ENCODE measurements around the gene ANKRD17. TPM values are rescaled to one million over a fixed set of nuclear protein-coding genes. Genes with fewer than 3 reads are reported as not detected.

Gene ANKRD17
- total and polyA plus RNA-seq, 9 of the 15 experiments (the other 6 are each of a cell fraction or from before 2014, with no cell fraction given) = 25.5 to 86.9 (median 52.2) TPM

GRCh38 chr4:73070074-73070390 lies 188.6 kb downstream of the ANKRD17 start (continued):
- no peak for TF ChIP-seq ATF2 (CRISPR knock-in tag; IDR thresholded peaks at IDR 0.05)
- TF ChIP-seq ZNF12 (CRISPR knock-in tag; IDR thresholded peaks at IDR 0.05) = no peak
- TF ChIP-seq HMG20A (CRISPR knock-in tag; conservative IDR thresholded peaks at IDR 0.05) = no peak
- TF ChIP-seq ELK1 (CRISPR knock-in tag; IDR thresholded peaks at IDR 0.05) = no peak
- TF ChIP-seq DPF2 (IDR thresholded peaks at IDR 0.05) = no peak
- TF ChIP-seq CREB3L1 (IDR thresholded peaks at IDR 0.05; ENCODE audit: borderline replicate concordance, low read depth) = peak; percentile 79; the same call in 1 of the 2 replicates
- TF ChIP-seq THRB (CRISPR knock-in tag; conservative IDR thresholded peaks at IDR 0.05) = no peak
- TF ChIP-seq PPARD (CRISPR knock-in tag; IDR thresholded peaks at IDR 0.05) = no peak
- TF ChIP-seq ZNF263 (CRISPR knock-in tag; IDR thresholded peaks at IDR 0.05; ENCODE audit: borderline replicate concordance) = no peak
- TF ChIP-seq MIER1 (IDR thresholded peaks at IDR 0.05; ENCODE audit: low read depth) = no peak
- TF ChIP-seq GMEB1 (CRISPR knock-in tag; IDR thresholded peaks at IDR 0.05) = no peak
- TF ChIP-seq ZKSCAN3 (CRISPR knock-in tag; IDR thresholded peaks at IDR 0.05) = no peak
- no peak for TF ChIP-seq ETV5 (CRISPR knock-in tag; IDR thresholded peaks at IDR 0.05; ENCODE audit: low read depth)
- TF ChIP-seq ZNF174 (CRISPR knock-in tag; IDR thresholded peaks at IDR 0.05) = no peak
- TF ChIP-seq NCOA4 (IDR thresholded peaks at IDR 0.05; ENCODE audit: partially characterized antibody) = no peak
- no peak for TF ChIP-seq ZNF668 (CRISPR knock-in tag; IDR thresholded peaks at IDR 0.05)
- no peak for TF ChIP-seq COPS2 (conservative IDR thresholded peaks at IDR 0.05)
- no peak for TF ChIP-seq HNRNPUL1 (IDR thresholded peaks at IDR 0.05; ENCODE audit: low read length)
- no peak for TF ChIP-seq HMG20B (CRISPR knock-in tag; IDR thresholded peaks at IDR 0.05)
- TF ChIP-seq YBX1 (IDR thresholded peaks at IDR 0.05) = no peak
- TF ChIP-seq U2AF2 (optimal IDR thresholded peaks at IDR 0.05; ENCODE audit: low read depth, low read length) = no peak
- TF ChIP-seq HDAC1 (IDR thresholded peaks at IDR 0.05) = no peak
- TF ChIP-seq BHLHE40 (IDR thresholded peaks at IDR 0.05; ENCODE audit: low read length) = no peak
- no peak for TF ChIP-seq ETS1 (conservative IDR thresholded peaks at IDR 0.05; ENCODE audit: control insufficient read depth, low read depth, low read length)
